Astrocyte (in vitro differentiated cells and primary cell): ENCODE data around the gene USHBP1. TPM values are rescaled to one million over a fixed set of nuclear protein-coding genes. Genes with fewer than 3 reads are reported as not detected.
"Not testable (repeated sequence)": the region's sequence is repeated elsewhere in the genome, so short reads cannot be mapped to it uniquely, and the experiment has no call there.

Experiments
- DNase-seq: peaks from one replicate; pipeline ENCODE4 v3.0.0-alpha.2; 2010; ENCODE audit warnings: low read depth
- FAIRE-seq: peaks from 2 replicates; lab custom pipeline; 2011; peaks lifted over from hg19 to GRCh38; lab: Jason Lieb, UNC
- H2AFZ ChIP-seq: 2 replicates; pipeline ENCODE4 v1.6.0; 2012; ENCODE audit warnings: low read depth, low read length, inconsistent platforms
- H3K27ac ChIP-seq: 2 replicates; pipeline ENCODE4 v1.5.1; 2011; ENCODE audit warnings: low read depth, low read length, inconsistent platforms
- H3K27me3 ChIP-seq: 2 replicates; pipeline ENCODE4 v1.6.0; 2011; ENCODE audit warnings: low read length, inconsistent platforms; ENCODE audit not compliant: insufficient read depth
- H3K36me3 ChIP-seq: 2 replicates; pipeline ENCODE4 v1.5.1; 2011; ENCODE audit warnings: low read length, inconsistent platforms; ENCODE audit not compliant: insufficient read depth
- H3K4me1 ChIP-seq: 2 replicates; pipeline ENCODE4 v1.5.1; 2011; ENCODE audit warnings: low read length, inconsistent platforms; ENCODE audit not compliant: insufficient read depth
- H3K4me2 ChIP-seq: 2 replicates; pipeline ENCODE4 v1.6.0; 2012; ENCODE audit warnings: low read length, inconsistent platforms
- H3K4me3 ChIP-seq: 2 replicates; pipeline ENCODE4 v1.5.1; 2011; ENCODE audit warnings: low read depth, mild to moderate bottlenecking, low read length, inconsistent platforms; ENCODE audit not compliant: insufficient read depth
- H3K79me2 ChIP-seq: 2 replicates; pipeline ENCODE4 v1.6.0; 2012; ENCODE audit warnings: mild to moderate bottlenecking, low read length, inconsistent platforms; ENCODE audit not compliant: insufficient read depth
- H3K9ac ChIP-seq: 2 replicates; pipeline ENCODE4 v1.6.0; 2012; ENCODE audit warnings: mild to moderate bottlenecking, low read length, inconsistent platforms
- H3K9me3 ChIP-seq: 2 replicates; pipeline ENCODE4 v1.5.1; 2012; ENCODE audit warnings: low read depth, mild to moderate bottlenecking, low read length, inconsistent platforms; ENCODE audit not compliant: insufficient read depth
- H4K20me1 ChIP-seq: 2 replicates; pipeline ENCODE4 v1.6.0; 2012; ENCODE audit warnings: low read length, inconsistent platforms; ENCODE audit not compliant: insufficient read depth
- H3K27ac Mint-ChIP-seq: one replicate; pipeline ENCODE4 v1.8.0; 2021; ENCODE audit warnings: mild to moderate bottlenecking, mixed read lengths; ENCODE audit not compliant: unreplicated experiment
- H3K27me3 Mint-ChIP-seq: one replicate; pipeline ENCODE4 v1.8.0; 2021; ENCODE audit warnings: low read depth, mixed read lengths; ENCODE audit not compliant: unreplicated experiment
- H3K36me3 Mint-ChIP-seq: one replicate; pipeline ENCODE4 v1.8.0; 2021; ENCODE audit warnings: low read depth, mixed read lengths; ENCODE audit not compliant: unreplicated experiment
- H3K4me1 Mint-ChIP-seq: one replicate; pipeline ENCODE4 v1.8.0; 2021; ENCODE audit warnings: low read depth, mixed read lengths; ENCODE audit not compliant: unreplicated experiment
- H3K4me3 Mint-ChIP-seq: one replicate; pipeline ENCODE4 v1.8.0; 2021; ENCODE audit warnings: mild to moderate bottlenecking, moderate library complexity, mixed read lengths; ENCODE audit not compliant: unreplicated experiment
- H3K9me3 Mint-ChIP-seq: one replicate; pipeline ENCODE4 v1.8.0; 2021; ENCODE audit warnings: mild to moderate bottlenecking, mixed read lengths; ENCODE audit not compliant: unreplicated experiment
- EZH2 ChIP-seq: IDR thresholded peaks from 2 replicates; pipeline ENCODE4 v1.6.1; 2012; ENCODE audit warnings: mild to moderate bottlenecking, low read length, inconsistent platforms; ENCODE audit not compliant: insufficient read depth
- total RNA-seq: library from RNA; stranded (reverse); gene quantifications from 2 replicates; pipeline ENCODE4 v1.2.1, GENCODE V29; 2021
- TF ChIP-seq, protein P1 (sequence below): IDR thresholded peaks from 2 replicates; pipeline ENCODE4 v1.5.1; 2011; ENCODE audit warnings: low read depth, mild to moderate bottlenecking, inconsistent platforms, low read length, moderate library complexity; ENCODE audit not compliant: insufficient read depth

The USHBP1 gene
- total RNA-seq, 1 donor from 2014 or later = 0.27 TPM

- Histone ChIP-seq H3K9ac (no peak overlapping the region), H3K79me2 (peaks cover under 1% of the 10 kb centered on the region), H3K4me2 (no peak overlapping the region), H4K20me1 (peaks cover 3% of the 10 kb centered on the region), H3K36me3 (no peaks in the 10 kb centered on the region), H2AFZ (no peak overlapping the region), H3K9me3 (no peaks in the 10 kb centered on the region), H3K27ac (no peak overlapping the region), H3K4me3 (no peak overlapping the region), H3K4me1 (peaks cover 12% of the 10 kb centered on the region), H3K27me3 (no peaks in the 10 kb centered on the region)
- no peaks in the 10 kb centered on the region for H3K27me3 Mint-ChIP-seq
- DNase-seq (no peak), FAIRE-seq (no peak)
- TF ChIP-seq, protein P1, sequence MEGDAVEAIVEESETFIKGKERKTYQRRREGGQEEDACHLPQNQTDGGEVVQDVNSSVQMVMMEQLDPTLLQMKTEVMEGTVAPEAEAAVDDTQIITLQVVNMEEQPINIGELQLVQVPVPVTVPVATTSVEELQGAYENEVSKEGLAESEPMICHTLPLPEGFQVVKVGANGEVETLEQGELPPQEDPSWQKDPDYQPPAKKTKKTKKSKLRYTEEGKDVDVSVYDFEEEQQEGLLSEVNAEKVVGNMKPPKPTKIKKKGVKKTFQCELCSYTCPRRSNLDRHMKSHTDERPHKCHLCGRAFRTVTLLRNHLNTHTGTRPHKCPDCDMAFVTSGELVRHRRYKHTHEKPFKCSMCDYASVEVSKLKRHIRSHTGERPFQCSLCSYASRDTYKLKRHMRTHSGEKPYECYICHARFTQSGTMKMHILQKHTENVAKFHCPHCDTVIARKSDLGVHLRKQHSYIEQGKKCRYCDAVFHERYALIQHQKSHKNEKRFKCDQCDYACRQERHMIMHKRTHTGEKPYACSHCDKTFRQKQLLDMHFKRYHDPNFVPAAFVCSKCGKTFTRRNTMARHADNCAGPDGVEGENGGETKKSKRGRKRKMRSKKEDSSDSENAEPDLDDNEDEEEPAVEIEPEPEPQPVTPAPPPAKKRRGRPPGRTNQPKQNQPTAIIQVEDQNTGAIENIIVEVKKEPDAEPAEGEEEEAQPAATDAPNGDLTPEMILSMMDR = no peak
- TF ChIP-seq EZH2 = no peak
- H3K36me3 Mint-ChIP-seq = peaks cover 2% of the 10 kb centered on the region
- peaks cover 1% of the 10 kb centered on the region for H3K9me3 Mint-ChIP-seq
- peaks cover 3% of the 10 kb centered on the region for H3K4me1 Mint-ChIP-seq
- no peak overlapping the region for H3K27ac Mint-ChIP-seq
- no peak overlapping the region for H3K4me3 Mint-ChIP-seq
Observed at GRCh38 chr19:17300992-17301619, 36.6 kb upstream of the USHBP1 start.

DNA sequence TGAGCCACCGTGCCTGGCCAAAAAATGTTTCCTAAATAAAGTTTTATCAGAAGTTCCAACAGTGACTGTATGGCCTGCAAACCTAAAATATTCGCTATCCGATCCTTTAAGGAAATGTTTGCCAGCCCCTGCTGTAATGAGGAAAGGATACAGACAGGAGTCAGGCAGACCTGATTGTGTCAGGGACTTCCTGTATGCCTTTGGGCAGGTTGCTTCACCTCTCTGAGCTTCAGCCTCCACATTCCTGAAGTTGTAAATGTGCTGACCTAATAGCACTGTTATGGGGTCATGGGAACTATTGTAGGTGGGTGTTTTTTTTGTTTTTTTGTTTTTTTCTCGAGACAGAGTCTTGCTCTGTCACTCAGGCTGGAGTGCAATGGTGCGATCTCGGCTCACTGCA is 32.4 kb upstream of the USHBP1 start:
- Histone ChIP-seq H3K4me1 (peaks cover 2% of the 10 kb centered on the region), H3K4me3 (no peak overlapping the region), H3K9me3 (no peaks in the 10 kb centered on the region), H3K4me2 (no peak overlapping the region), H3K9ac (no peak overlapping the region), H2AFZ (no peak overlapping the region), H3K27ac (no peak overlapping the region), H3K36me3 (no peaks in the 10 kb centered on the region), H3K79me2 (no peaks in the 10 kb centered on the region), H3K27me3 (no peaks in the 10 kb centered on the region), H4K20me1 (no peaks in the 10 kb centered on the region)
- Mint-ChIP-seq H3K9me3 (peaks cover 1% of the 10 kb centered on the region), H3K36me3 (peaks cover 5% of the 10 kb centered on the region), H3K27ac (no peak overlapping the region), H3K4me1 (peaks cover 2% of the 10 kb centered on the region), H3K27me3 (no peaks in the 10 kb centered on the region), H3K4me3 (peak overlapping the region; percentile 43)
- no peak for DNase-seq
- no peak for FAIRE-seq
- no peak for TF ChIP-seq EZH2
- TF ChIP-seq, protein P1 = no peak

- DNase-seq (peak; percentile 31), FAIRE-seq (no peak)
- H3K27ac Mint-ChIP-seq = peak overlapping the region; percentile 62
- peaks cover 5% of the 10 kb centered on the region for H3K4me1 ChIP-seq
- H3K27me3 Mint-ChIP-seq = no peaks in the 10 kb centered on the region
- H3K9ac ChIP-seq = no peak overlapping the region
- peaks cover 2% of the 10 kb centered on the region for H3K4me1 Mint-ChIP-seq
- no peak for TF ChIP-seq EZH2
- TF ChIP-seq, protein P1 = no peak
- H3K36me3 Mint-ChIP-seq = peaks cover 5% of the 10 kb centered on the region
- H3K4me2 ChIP-seq = no peak overlapping the region
- no peak overlapping the region for H3K27ac ChIP-seq
- no peaks in the 10 kb centered on the region for H3K36me3 ChIP-seq
- H3K4me3 ChIP-seq = no peak overlapping the region
- no peaks in the 10 kb centered on the region for H4K20me1 ChIP-seq
- H3K79me2 ChIP-seq = no peaks in the 10 kb centered on the region
- peaks cover 1% of the 10 kb centered on the region for H3K9me3 Mint-ChIP-seq
- H3K4me3 Mint-ChIP-seq = no peak overlapping the region
- no peaks in the 10 kb centered on the region for H3K9me3 ChIP-seq
- H3K27me3 ChIP-seq = no peaks in the 10 kb centered on the region
- no peak overlapping the region for H2AFZ ChIP-seq
Observed at GRCh38 chr19:17296273-17296672, 31.7 kb upstream of the USHBP1 start.

DNA sequence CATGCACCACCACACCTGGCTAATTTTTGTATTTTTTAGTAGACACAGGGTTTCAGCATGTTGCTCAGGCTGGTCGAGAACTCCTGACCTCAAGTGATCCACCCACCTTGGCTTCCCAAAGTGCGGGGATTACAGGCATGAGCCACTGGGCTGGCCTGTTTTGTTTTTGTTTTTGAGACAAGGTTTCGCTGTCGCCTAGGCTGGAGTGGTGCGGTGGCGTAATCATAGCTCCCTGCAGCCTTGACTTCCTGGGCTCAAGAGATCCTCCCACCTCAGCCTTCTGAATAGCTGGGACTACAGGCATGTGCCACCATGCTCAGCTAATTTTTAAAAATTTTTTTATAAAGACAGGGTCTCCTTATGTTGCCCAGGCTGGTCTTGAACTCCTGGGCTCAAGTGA is 31.0 kb upstream of the USHBP1 start:
- H3K36me3 ChIP-seq, H3K4me1 ChIP-seq, H2AFZ ChIP-seq, H3K4me3 ChIP-seq, H3K79me2 ChIP-seq, H3K9ac ChIP-seq, H3K27me3 Mint-ChIP-seq, H3K9me3 Mint-ChIP-seq, H3K27ac Mint-ChIP-seq, H3K4me3 Mint-ChIP-seq, H4K20me1 ChIP-seq, FAIRE-seq, H3K27me3 ChIP-seq, H3K4me1 Mint-ChIP-seq, H3K36me3 Mint-ChIP-seq, H3K4me2 ChIP-seq, H3K9me3 ChIP-seq, DNase-seq, H3K27ac ChIP-seq: not testable (repeated sequence)
